ENCODE results near the gene ZBTB40. TPM values are rescaled to one million over a fixed set of nuclear protein-coding genes. Genes with fewer than 3 reads are reported as not detected.

The ZBTB40 gene
- polyA plus RNA-seq, 3 donors: 1.1 to 17.8 (median 1.3) TPM

GRCh38 chr1:22408230-22408629, 43.4 kb upstream of the ZBTB40 start:
- no peaks in the 10 kb centered on the region for H3K9me3 ChIP-seq (replicated peaks in 1 of 2; ENCODE audit: control insufficient read depth in 1 of 2, insufficient read depth in 1 of 2, low read length in 2 of 2)
- Mint-ChIP-seq H3K27me3 (ENCODE audit: low read depth in 3 of 3) (peaks cover 9 to 16% (median 10%) of the 10 kb centered on the region in 3 donors), H3K27ac (no peak overlapping the region), H3K4me1 (no peaks in the 10 kb centered on the region), H3K9me3 (peaks cover 0 to 2% (median 0%) of the 10 kb centered on the region in 7 donors), H3K4me3 (no peak overlapping the region), H3K36me3 (no peaks in the 10 kb centered on the region)
- no peaks in the 10 kb centered on the region for H4K20me1 ChIP-seq (ENCODE audit: insufficient read depth, low read length)
- intact Hi-C loops (cut with micrococcal nuclease): no loop called here
- H3K27me3 ChIP-seq (ENCODE audit: control insufficient read depth in 2 of 2, insufficient read depth in 2 of 2, low read length in 2 of 2): peaks cover 0 to 3% of the 10 kb centered on the region in 2 donors
- H3K4me1 ChIP-seq (ENCODE audit: control insufficient read depth in 1 of 2, insufficient read depth in 2 of 2, low read length in 2 of 2): no peaks in the 10 kb centered on the region
- H3K27ac ChIP-seq (ENCODE audit: low read depth in 1 of 2, low read length in 2 of 2): no peak overlapping the region
- H2AFZ ChIP-seq (ENCODE audit: insufficient read depth, low read depth, low read length, poor library complexity, severe bottlenecking): no peak overlapping the region
- no peak overlapping the region for H3K4me2 ChIP-seq (replicated peaks; ENCODE audit: extremely low read depth, low read length, poor library complexity, severe bottlenecking)
- H3K9ac ChIP-seq (ENCODE audit: insufficient read depth, low read length, poor library complexity, severe bottlenecking): peak overlapping the region; percentile 8
- no peaks in the 10 kb centered on the region for H3K79me2 ChIP-seq (ENCODE audit: insufficient read depth, low read length)
- H3K4me3 ChIP-seq (replicated peaks in 1 of 3; ENCODE audit: low read depth in 2 of 3, low read length in 3 of 3): no peak overlapping the region
- no peaks in the 10 kb centered on the region for H3K36me3 ChIP-seq (replicated peaks in 1 of 2; ENCODE audit: control insufficient read depth in 1 of 2, insufficient read depth in 2 of 2, low read length in 2 of 2)
- no peak for DNase-seq
- TF ChIP-seq CTCF (IDR thresholded peaks at IDR 0.05): no peak
- 67% methylated on average over 1 of the region's 3 CpGs for WGBS (ENCODE audit: insufficient coverage)

DNA sequence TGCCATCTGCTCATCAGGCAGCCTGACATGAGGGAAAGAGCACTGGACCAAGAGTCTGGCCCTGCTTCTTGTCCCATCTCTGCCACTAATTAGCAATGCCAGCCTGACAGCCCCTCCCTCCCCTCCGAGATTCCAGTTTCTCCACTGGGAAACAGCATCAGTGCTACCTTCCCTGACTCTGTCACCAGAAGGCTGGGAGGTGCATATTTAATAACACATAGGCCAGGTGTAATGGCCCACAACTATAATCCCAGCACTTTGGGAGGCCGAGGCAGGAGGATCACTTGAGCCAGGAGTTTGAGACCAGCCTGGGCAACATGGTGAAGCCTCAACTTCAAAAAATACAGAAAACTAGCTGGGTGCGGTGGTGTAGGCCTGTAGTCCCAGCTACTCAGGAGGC, 41.2 kb upstream of the ZBTB40 start:
- H3K27ac Mint-ChIP-seq: no peak overlapping the region
- 100% methylated on average over 2 of the region's 3 CpGs for WGBS (ENCODE audit: insufficient coverage)
- no peak overlapping the region for H3K27ac ChIP-seq (ENCODE audit: low read depth in 1 of 2, low read length in 2 of 2)

More for the DNA sequence above, 41.2 kb upstream of the ZBTB40 start:
- intact Hi-C loops (cut with micrococcal nuclease): no loop called here
- Mint-ChIP-seq H3K9me3 (peaks cover 0 to 2% (median 0%) of the 10 kb centered on the region in 7 donors), H3K4me3 (no peak overlapping the region), H3K27me3 (ENCODE audit: low read depth in 3 of 3) (peaks cover 5 to 8% (median 6%) of the 10 kb centered on the region in 3 donors), H3K4me1 (no peaks in the 10 kb centered on the region), H3K36me3 (no peaks in the 10 kb centered on the region)
- H3K36me3 ChIP-seq (replicated peaks in 1 of 2; ENCODE audit: control insufficient read depth in 1 of 2, insufficient read depth in 2 of 2, low read length in 2 of 2): no peaks in the 10 kb centered on the region
- no peaks in the 10 kb centered on the region for H3K79me2 ChIP-seq (ENCODE audit: insufficient read depth, low read length)
- DNase-seq: no peak
- H3K4me3 ChIP-seq (replicated peaks in 1 of 3; ENCODE audit: low read depth in 2 of 3, low read length in 3 of 3): no peak overlapping the region
- H3K27me3 ChIP-seq (ENCODE audit: control insufficient read depth in 2 of 2, insufficient read depth in 2 of 2, low read length in 2 of 2): no peaks in the 10 kb centered on the region
- no peaks in the 10 kb centered on the region for H4K20me1 ChIP-seq (ENCODE audit: insufficient read depth, low read length)
- no peak for TF ChIP-seq CTCF (IDR thresholded peaks at IDR 0.05)
- no peak overlapping the region for H3K9ac ChIP-seq (ENCODE audit: insufficient read depth, low read length, poor library complexity, severe bottlenecking)
- H3K4me1 ChIP-seq (ENCODE audit: control insufficient read depth in 1 of 2, insufficient read depth in 2 of 2, low read length in 2 of 2): no peaks in the 10 kb centered on the region
- no peak overlapping the region for H2AFZ ChIP-seq (ENCODE audit: insufficient read depth, low read depth, low read length, poor library complexity, severe bottlenecking)
- H3K9me3 ChIP-seq (replicated peaks in 1 of 2; ENCODE audit: control insufficient read depth in 1 of 2, insufficient read depth in 1 of 2, low read length in 2 of 2): no peaks in the 10 kb centered on the region
- no peak overlapping the region for H3K4me2 ChIP-seq (replicated peaks; ENCODE audit: extremely low read depth, low read length, poor library complexity, severe bottlenecking)
